GM12864 (cell line): Measurements from ENCODE around the gene SGK1.

ENCODE experiments used
- DNase-seq: peaks from one replicate; pipeline ENCODE4 v3.0.0-alpha.2; 2011; ENCODE audit warnings: low read depth
- H3K4me3 ChIP-seq: 2 replicates; pipeline ENCODE4 v1.5.1; 2011; ENCODE audit warnings: mild to moderate bottlenecking, low read depth, low read length, control low read depth
- CTCF ChIP-seq: IDR thresholded peaks from 2 replicates; pipeline ENCODE4 v1.5.1; 2011; ENCODE audit warnings: low read depth, mild to moderate bottlenecking, moderate library complexity, low read length, control low read depth, inconsistent platforms; ENCODE audit errors: missing control alignments

The SGK1 gene

DNA sequence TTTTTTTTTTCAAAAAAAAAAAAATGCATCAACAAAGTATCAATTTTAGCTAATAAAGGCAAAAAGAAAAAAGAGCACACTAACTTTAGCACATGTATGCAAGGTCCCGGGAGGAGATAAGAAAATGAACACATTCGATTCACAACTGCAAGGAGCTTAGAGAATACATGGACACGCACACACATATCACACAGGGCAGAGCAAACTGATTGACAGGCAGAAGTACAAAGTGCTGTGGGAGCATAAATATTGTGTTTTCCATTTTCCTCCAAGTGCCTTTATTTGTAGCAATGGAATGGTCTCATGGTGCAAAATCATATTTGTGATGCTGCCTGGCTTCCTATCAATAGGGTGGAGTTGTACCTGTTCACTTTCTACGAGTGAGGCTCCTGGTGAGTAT, 63.8 kb downstream of the SGK1 start:
- DNase-seq = no peak
- no peak for TF ChIP-seq CTCF
- H3K4me3 ChIP-seq = no peak overlapping the region

DNA sequence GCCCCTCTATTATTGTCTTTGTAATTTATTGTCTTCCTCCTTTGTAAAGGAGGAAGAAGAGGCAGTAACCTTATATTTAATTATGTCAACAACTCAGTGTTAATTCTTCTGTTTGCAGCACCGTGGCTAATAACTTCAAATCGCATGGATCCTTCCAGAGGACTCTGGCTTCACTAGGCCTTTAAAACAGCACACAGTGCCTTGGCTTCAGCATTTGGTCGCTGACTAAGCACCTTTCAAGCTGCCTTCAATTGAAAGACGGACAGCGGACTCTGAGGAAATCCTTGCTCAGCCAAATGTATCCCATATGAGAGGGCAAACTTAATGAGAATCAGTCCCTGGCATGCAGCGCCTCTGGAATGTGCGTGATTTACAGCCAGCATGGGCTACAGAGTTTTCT, 64.2 kb downstream of the SGK1 start:
- no peak for DNase-seq
- no peak overlapping the region for H3K4me3 ChIP-seq
- TF ChIP-seq CTCF = no peak

DNA sequence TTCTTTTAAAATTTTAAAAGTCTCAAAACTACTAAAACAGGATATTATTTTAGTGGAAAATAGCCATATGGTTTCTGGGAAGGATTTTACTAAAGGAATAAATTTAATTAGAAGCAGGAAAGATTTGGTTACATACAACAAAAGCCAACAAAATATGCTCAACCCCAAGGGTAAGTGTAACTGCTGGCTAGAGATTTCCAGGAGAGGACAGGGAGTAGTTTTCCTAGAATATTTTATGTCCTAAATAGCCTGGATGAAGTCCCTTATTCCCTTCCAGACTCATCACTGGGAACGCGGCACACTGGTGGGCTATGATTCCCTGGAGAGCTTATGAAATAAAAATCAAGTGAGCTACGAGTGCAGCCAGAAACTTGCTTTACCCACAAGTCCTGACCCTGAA, 66.6 kb downstream of the SGK1 start:
- no peak for TF ChIP-seq CTCF
- H3K4me3 ChIP-seq = no peak overlapping the region
- no peak for DNase-seq

DNA sequence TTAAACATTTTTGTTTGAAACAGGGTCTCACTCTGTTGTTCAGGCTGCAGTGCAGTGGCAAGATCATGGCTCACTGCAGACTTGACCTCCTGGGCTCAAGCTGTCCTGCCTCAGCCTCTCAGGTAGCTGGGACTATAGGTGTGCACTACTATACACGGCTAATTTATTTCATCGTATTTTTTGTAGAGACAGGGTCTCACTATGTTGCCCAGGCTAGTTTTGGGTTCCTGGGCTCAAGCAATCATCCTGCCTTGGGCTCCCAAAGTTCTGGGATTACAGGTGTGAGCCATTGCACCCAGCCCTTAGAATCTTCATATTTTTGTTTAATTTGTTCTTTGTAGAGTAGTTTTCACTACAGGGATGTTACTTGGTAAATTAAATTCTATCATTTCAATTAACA, 67.1 kb downstream of the SGK1 start:
- TF ChIP-seq CTCF = no peak
- H3K4me3 ChIP-seq = no peak overlapping the region
- DNase-seq = no peak

- no peak overlapping the region for H3K4me3 ChIP-seq
- DNase-seq = no peak
- no peak for TF ChIP-seq CTCF
Observed at GRCh38 chr6:134249759-134250602, 67.9 kb downstream of the SGK1 start.

GRCh38 chr6:134249239-134249758, 68.6 kb downstream of the SGK1 start:
- no peak overlapping the region for H3K4me3 ChIP-seq
- no peak for TF ChIP-seq CTCF
- DNase-seq = no peak
